Measurements from ENCODE around the gene EPB41L3.

EPB41L3 gene

DNA sequence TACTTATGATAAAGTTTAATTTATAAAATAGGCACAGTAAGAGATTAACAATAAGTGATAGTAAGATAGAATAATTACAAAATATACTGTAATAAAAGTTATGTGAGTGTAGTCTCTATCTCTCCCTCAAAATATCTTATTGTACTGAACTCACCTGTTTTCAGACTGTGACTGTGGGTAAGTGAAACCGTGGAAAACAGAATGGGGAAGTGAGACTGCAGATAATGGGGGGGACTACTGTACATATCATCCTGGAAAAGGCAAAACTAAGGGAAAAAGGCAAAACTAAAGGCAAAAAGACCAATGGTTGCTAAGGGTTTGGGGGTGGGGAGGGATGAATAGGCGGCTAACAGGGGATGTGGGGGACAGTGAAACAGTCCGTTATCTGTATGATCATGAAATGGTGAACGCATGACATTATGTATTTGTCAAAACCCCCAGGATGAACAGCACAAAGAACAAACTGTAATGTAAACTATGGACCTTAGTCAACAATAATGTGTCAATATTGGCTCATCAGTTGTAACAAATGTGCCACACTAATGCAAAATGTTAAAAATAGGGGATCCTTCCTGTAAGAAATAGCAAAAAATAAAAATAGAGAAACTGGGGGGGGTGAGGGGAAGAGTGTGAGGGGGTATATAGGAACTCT is 93.8 kb downstream of the EPB41L3 start:
- no peak for DNase-seq

DNA sequence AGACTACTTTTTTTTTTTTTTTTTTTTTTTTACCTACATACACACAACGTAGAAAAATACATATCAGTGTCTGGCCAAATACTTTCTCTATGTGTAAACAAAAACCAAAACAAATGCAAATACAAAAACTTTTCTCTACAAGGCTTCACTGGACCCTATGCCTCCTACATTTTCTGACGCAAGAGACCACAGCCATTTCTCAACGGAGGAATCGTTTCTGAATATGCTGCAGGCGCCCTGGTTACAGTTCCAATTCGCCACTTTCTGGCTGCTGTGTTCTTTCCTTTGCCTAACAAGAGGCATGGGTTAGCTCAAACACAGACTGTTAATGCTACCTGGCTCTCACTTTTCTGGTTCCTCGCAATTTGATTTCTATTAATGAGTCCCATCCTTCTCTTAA is 96.4 kb downstream of the EPB41L3 start:
- no peak for DNase-seq

DNA sequence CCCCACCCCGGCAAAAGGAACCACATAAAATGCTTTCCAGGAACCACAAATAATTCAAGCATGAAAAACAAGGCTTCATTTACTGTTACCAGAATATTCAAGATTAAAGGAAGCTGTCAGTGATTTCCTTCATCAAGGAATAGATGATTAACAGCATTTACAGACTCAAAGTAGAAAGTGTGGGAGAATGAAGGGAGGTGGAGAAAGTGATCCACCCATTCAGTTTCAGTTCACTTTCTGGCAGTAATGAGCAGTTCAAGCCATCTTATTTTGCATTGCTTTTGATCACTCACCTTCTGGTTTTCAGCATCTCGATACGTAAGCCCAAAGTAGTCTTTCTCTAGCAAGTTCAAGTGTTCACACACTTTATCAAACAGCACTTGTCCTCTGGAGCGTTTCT is 99.0 kb downstream of the EPB41L3 start:
- no peak for DNase-seq

DNA sequence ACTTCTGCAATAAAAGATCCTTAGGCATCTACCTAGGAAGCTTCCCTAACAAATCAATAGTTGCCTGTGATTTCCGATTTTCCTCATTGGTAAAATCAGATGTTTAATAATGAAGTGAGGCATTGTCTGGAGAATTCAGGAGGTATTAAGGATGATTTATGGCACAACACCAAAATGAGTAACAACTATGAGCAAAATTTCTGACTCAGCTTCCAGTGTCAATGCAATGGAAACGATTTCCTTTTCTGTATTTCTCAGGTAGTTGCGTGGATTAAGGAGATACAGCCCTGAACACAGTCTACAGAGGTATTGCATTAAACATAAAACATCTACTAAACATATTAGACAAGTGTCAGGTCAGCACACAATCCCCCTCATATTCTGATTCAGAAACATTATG is 99.5 kb downstream of the EPB41L3 start:
- no peak for DNase-seq

DNA sequence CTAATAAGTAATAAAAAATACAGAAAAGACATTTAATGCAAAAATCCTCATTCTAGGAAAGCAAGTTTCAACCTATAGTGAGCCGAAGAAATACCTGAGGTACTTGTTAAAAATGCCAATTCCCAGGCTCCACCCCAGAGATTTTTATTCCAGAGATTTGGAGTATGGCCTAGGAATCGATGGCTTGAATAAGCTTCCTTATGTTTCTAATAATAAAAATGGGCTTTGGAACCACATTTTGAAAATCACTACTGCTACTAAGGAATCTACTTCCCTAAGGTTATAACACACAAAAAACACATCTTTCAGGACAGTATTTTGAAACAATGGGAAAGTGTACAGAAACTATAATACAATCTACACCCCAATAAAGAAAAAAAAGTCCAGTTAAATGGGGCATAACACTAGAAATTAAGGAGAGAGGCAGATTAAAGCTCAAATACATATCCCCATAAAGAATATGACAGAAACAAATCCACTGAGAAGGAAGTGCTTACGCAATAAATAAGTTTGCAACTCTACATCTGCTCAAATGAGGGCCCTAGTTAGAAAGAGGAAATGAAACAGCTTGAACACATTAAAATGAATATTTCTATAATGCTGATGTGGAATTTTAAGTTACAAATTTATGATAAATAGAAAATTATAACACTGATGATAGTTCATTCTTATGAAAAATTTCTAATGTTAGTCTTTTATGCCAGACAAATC is 103.7 kb downstream of the EPB41L3 start:
- DNase-seq, result no peak

DNA sequence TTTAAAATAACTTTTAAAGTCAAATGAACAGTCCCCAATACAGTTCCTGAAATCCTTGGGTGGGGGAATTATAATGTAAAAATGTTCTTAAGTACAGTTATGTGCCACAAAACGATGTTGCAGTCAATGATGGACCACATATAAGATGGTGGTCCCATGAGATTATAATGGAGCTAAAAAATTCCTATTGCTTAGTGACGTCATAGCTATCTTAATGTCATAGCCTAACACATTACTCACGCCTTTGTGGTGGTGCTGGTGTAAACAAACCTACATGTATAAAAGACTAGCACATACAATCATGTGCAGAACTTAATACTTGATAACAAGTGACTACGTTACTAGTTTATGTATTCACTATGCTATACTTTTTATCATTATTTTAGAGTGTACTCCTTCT is 109.4 kb downstream of the EPB41L3 start:
- DNase-seq, result no peak

DNA sequence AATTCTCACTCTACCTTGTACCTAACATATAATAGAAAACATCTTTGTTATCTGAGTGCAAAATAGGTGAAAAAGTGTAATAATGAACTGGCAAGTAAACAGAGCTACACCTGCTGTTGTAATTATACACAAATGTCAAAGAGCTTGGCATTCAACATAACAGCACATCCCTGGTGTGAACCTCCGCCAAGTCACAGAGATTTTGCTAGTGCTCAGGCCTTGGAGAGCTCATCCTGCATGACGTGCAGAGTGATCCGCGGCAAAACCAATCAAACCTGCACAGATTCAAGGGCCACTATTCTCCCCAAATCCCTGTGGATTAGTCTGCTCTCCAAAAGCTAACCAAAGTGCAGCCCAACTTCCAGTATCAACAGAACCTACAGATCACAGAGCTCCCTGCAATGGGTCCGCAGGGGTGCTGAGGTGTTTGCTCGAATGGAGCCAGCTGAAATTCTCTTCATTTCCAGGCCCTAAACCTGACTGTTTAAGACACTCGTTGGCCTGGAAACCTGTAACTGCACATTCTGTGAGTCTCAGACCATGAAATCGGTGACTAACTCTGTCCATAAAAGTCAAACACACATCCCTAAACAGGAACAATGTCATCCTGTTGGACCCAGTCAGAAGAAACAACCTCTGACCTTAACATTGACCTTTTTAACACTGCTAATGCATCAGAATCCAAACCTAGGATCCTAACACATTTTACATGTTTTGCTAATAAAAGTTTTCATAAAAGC is 111.8 kb downstream of the EPB41L3 start:
- no peak for DNase-seq

DNA sequence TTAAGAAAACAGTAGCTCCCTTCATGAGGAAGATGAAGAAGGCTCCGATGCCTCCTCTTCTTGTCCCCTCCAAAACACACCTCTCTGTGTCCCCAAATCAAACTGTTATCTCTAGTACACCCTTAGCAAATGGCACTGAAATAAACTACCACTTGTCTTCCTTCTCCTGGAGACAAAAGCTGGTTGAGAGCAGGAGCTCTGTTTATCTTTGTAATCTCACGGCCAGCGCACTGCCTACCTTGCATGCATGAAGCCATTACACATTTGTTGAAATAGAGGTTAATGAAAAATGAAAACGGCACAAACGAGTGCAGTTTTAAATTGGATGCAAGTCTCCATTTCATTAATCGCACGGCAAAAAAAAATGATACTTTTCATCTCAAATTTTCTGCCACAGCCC is 113.7 kb downstream of the EPB41L3 start:
- no peak for DNase-seq

DNA sequence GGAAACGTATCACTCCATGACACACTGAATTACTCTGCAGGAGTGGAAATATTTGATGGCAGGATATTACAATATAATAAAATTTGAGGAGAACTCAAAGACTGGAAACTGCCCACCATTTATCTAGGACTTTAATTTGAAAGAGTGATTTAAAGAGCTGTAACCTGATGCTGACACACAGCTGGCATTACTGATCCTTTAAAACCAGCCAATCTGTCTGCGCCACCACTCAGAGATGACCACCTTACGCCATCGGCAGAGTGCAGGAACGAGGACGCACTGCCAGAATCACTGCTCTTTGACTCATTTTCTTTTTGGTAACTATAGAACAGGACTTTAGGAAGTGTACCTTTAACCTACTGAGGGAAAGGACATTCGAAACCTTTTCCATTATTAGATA is 114.1 kb downstream of the EPB41L3 start:
- DNase-seq, result no peak

DNA sequence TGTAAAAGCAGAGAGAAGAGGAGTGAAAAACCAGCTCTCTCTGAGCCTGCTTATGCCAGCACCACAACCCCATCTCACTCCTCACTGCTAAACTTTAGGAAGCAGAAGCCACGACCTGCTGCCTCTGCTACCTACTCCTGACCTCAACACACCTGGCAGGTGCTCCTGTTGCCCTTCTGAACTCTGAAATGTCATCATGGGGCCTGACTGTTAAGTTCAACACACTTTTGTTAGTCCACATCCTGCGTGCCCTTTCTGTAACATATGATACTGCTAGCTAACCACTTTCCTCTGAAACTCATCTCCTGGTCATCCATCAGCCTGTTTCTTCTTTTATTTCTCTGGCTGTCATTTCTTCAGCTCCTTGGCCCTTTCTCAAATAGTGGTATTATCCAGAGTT is 118.1 kb downstream of the EPB41L3 start:
- DNase-seq, result no peak

DNA sequence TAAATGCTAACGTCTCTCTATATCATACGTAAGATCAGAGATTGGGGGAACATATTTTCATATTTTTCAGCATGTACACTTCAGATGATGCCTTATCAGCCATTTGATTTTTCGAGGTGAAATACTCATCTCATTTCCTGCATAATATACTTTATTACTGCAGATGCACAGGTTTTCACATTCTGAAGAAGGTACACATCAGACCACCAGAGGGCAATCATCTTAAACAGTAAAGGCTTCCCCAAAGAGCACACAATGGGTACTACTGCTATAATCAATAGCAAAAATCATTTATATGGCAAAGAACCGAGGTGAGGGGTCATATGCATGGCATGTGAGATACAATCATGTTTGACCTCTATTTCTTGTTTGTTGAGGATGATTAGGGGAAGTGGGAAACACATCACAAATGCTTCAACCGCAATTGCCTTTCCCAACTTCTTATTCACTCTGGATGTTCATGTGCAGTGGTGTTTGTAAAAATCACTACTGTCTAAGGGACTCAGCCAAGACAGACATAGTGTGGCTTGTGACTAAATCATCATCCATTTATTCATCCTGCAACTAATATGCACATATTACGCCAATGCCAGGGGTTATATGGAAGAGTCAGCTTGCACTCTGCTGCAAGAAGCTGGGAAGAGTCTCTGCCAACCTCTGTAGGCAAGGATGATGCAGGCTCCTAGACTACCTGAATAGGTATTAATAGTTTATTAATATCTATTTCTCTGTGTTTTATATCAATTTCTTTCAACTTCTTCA is 118.7 kb downstream of the EPB41L3 start:
- DNase-seq, result no peak

DNA sequence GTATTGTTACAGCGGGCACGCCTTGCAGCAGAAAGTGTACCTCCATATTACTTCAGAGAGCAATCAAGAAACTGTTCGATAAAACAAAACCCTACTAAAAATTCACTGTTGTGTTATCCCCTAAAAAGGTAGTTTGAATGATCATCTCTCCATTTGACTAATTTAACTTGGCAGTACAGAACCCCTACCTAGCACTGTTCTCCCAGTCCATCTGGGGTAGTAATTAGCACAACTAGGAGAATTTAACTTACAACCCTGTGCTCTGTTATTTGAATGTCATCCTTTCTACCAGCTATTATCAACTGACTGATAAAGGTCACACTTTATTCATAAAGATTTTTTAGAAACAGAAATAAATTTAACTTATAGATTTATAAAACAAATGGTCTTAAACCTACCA is 121.2 kb downstream of the EPB41L3 start:
- no peak for DNase-seq

DNA sequence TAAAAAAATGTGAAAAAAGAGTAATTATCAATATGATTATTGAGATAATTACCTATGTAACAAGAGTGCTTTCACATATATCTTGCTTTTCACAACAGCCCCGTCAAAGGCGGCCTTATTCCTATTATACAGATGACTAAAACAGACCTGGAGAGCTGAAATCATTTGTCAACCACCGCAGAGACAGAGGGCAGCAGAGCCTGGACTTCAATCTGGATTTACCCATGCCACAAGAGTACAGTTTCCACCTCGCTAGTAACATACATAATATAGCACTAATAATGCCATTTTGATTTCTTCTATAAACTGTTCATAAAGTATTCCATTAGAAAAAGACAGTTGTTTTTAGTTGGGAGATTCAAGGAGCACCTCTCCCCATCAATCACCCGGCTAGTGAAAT is 121.8 kb downstream of the EPB41L3 start:
- DNase-seq, result no peak

DNA sequence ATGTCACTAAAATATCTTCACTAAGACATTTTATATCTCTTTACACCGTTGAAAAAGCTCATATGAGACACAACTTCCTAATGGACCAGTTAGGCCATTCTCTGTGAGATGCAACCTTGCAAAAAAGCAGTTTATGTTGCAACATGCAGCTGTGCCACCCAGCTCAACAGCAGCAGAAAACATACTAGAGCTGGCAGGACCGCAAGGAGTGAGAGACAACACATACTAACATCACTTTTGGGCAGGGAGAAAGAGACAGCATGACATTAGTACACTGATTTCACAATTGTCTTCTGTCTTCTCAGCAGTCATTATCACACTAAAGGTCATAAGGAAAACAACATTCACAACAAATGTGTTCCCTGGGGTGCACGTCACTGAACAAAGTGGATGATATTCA is 122.9 kb downstream of the EPB41L3 start:
- DNase-seq, result no peak

DNA sequence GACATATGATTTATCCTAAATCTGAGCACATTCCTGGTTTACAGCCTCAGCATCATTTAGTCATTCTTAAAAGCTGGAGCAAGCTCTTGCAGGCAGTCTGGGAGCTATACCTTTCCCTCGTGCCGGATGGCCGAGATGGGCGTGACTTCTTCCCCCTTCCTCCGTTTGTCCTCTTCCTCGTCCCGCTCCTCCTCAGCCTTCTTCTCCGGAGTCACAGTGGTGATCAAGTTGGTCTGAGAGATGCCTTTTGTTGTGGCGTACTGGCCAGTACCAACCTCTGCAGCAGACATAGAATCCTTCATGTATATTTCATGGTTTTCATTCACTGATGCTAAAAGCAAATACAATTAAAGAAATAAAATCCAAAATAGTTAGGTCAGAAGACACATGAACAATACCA is 124.2 kb downstream of the EPB41L3 start:
- DNase-seq, result no peak

DNA sequence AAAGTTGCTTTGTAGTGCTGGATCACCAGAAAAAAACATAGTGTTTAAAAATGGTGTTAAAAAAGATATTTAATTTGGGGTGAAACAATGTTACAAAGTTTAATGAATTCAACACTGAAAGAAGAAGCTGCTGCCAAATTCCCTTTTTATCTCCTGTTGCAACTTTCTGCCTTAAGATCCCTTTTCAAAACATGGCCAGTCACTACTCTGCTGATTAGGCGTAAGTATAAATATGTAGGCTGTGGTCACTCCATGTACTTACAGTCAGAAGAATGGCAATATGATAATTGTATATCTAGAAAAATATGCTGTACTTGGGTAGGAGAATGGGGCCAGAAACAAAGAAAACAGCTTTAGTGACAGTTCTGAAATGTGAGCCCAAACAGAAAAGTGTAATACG is 124.8 kb downstream of the EPB41L3 start:
- no peak for DNase-seq

DNA sequence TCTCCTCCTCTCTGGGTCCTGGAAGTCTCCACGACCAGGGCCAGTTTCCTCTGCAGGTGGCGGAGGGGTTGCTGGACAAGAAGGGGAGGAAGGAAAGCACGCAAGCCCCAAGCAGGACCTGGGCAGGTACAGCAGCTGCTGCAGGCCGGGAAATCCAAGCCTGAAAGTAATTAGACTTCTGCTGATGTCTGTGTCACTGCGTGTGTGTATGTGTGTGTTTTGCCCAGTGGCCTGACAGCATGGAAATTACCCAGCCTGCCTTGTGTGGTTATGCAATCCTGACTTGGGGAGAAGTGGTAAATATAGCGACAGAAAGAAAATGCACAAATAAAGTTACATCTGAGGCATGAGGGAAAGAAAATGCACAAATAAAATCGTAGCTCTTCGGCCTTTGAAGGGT is 126.5 kb downstream of the EPB41L3 start:
- no peak for DNase-seq

DNA sequence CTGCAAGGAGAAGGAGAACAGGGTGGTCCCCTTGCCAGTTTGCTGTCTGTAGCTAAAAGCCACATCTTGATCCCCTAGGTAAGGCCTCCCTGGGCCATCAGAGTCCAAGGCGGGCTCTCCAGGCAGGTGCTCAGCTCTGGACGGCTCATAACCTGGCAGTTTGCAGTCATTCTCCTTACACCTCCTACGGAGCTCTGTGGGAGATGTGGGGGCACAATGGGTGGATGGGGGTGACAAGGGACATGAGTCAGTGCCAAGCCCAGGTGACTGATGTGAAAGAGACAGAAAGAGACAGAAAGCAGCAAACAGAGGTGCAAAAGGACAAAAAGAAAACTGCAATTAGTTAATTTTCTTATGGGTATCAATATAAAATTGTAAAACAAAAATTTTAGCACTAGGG is 127.7 kb downstream of the EPB41L3 start:
- DNase-seq, result no peak

DNA sequence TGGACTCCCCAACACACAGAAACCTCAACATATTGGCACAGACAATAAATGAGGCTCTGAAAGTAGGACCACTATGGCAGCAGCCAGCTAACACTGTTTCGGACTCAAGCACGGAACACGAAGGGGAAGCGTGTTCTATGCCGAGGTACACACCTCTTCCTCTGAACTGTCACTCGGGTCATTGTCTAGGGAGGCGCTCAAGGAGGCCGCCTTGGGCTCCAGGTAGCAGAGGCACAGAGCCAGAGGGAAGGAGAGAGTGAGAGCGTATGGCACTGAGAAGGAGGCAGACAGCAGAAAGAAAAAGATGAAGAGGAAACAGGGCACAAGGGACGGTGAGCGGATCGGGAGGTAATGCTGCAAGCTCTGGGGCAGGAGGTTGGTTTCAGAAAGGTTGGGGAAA is 128.1 kb downstream of the EPB41L3 start:
- DNase-seq, result no peak

DNA sequence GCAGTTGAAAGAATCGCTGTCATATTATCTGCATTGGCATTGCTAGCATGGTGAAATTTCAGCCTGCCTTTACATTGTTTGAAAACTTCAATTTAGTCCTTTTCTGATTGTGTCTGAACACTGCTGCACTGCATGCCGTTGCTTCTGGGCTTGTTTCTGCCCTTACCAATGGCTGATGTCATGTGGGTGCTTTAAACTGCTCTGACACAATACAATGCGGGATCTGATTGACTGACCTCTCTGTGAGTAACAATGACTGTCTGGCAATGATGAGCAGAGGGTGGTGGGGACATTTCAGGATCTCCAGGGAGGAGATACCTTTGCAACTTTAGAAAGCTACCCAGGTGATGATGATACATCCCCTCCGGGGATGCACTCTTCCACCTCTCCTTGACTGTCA is 128.8 kb downstream of the EPB41L3 start:
- DNase-seq, result no peak

DNA sequence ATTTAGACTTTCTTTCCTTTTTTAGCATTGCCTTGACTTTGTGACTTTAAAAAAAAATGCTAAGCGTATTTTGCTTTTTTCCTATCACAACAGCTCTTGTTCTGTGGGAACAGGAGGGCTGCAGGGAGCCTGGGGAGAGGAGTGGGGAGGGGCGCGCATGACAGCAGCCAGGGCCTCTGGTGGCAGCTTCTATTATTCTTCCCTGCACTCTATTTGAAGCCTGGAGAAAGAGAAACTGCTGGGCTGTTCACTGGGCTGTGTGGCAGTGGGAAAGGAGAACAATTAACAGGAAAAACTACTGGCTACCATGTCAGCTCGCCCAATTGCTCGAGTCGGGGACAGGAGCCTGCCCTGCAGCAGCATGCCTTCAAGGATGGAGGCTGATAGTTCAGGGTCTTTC is 129.3 kb downstream of the EPB41L3 start:
- DNase-seq, result no peak

DNA sequence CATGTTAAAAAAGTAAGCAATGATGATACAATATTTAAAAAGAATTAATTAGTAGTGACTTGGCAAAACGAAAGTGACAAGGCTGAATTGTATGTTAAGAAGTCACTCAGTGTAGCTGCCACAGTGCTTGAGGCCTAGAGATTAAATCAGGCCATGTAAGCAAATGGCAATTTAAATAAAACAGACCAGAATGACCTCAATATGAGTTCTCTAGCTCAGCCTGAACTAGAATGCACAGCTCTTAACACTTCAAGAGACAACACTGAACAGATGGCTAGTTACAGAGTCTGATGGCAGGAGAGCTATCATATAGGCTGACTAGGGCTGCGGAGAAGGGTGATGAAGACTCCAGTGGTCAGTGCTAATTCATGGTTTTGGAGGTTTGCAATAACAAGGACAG is 130.3 kb downstream of the EPB41L3 start:
- no peak for DNase-seq

DNA sequence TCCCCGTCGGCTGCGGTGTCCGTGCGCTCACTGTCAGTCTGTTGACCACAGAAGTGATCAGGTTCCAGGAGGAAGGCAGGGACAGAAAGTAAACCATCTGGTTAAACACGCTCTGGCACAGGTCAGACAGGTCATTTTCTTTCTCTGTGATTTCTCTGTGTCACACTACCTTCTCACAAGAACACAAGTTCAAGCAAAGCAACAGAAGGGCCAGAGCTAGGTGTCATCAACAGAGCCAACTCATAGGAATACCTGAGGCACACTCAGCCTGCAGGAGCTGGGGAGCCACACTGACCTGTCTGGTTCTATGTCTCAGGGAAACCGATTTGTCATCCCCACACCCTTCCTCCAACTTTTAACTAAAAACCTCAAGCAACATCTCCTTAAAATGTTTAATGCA is 133.2 kb downstream of the EPB41L3 start:
- DNase-seq, result no peak

DNA sequence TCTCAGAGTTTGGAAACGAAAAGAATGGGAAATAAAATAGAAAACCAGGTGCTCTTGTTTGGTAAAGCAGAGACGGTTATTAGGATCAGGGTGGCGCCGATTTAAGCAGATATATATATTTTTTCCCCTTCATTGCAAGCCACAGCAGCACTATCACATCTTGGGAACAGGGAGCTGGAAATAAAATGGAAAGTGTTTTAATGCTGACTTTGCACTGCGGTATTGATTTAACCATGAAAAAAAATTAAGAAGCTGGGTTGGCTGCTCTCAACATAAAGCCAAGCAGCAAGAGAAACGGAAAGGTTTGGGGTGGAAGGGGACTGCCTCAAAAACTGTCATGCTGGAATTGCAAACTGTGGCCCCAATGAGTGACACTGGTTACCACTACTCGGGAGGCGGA is 145.5 kb downstream of the EPB41L3 start:
- no peak for DNase-seq
